Measurements from ENCODE around the gene EEF1E1.
A peak's percentile ranks its signal among the peaks of the same experiment; 100 is the strongest.

The EEF1E1 gene

DNA sequence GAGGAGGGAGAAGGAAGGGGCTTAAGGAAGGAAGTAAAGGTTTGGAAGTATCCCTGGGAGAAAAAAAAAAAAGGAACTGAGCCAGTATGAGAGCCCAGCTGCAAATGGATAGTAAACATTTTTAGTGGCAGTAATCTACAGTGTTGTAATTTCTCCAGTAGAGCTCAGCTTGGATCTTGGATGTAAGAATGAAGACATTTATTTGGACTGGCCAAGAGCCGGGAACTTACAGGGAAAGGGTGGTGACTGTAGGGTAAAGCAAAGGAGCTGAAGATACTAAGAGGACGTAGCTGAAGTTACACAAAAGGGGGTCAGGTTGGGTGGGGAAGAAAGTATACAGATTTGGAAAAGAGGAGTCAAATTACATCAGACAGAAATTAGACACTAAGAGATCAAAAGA lies 13.5 kb downstream of the EEF1E1 start:
- no peak overlapping the region for H3K4me3 ChIP-seq (ENCODE audit: low read length)
- no peak for DNase-seq (ENCODE audit: low read depth)
- TF ChIP-seq, protein P1, sequence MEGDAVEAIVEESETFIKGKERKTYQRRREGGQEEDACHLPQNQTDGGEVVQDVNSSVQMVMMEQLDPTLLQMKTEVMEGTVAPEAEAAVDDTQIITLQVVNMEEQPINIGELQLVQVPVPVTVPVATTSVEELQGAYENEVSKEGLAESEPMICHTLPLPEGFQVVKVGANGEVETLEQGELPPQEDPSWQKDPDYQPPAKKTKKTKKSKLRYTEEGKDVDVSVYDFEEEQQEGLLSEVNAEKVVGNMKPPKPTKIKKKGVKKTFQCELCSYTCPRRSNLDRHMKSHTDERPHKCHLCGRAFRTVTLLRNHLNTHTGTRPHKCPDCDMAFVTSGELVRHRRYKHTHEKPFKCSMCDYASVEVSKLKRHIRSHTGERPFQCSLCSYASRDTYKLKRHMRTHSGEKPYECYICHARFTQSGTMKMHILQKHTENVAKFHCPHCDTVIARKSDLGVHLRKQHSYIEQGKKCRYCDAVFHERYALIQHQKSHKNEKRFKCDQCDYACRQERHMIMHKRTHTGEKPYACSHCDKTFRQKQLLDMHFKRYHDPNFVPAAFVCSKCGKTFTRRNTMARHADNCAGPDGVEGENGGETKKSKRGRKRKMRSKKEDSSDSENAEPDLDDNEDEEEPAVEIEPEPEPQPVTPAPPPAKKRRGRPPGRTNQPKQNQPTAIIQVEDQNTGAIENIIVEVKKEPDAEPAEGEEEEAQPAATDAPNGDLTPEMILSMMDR (IDR thresholded peaks at IDR 0.05; ENCODE audit: insufficient read depth, low read depth, low read length, missing control alignments), result no peak

DNA sequence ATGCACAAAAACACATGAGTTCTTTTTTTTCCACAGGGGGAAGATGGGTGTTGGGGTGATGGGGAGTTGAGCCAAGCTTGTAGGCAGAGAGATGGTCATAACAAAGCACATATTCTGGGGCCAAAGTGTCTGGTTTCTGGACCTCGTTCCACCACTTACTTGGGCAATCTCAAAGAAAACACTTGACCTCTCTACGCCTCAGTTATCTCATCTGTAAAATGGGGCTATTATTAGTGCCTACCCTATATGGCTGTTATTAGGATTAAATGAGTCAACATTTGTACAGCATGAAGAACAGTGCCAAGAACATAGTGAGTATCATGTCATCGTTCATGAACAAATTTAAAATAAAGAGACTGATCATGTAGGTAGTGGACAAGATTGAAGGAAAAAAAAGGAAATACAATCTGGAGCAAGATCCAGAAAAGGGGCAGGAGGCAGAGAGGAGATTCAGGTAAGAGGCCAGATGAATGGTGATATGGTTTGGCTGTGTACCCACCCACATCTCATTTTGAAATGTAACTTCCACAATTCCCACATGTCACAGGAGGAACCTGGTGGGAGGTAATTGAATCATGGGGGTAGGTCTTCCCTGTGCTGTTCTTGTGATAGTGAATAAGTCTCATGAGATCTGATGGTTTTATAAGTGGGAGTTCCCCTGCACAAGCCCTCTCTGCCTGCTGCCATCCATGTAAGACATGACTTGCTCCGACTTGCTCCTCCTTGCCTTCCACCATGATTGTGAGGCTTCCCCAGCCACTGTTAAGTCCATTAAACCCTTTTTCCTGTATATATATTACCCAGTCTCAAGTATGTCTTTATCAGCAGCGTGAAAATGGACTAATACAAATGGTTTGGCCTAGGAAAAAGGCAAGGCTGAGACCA lies 14.2 kb downstream of the EEF1E1 start:
- no peak overlapping the region for H3K4me3 ChIP-seq (ENCODE audit: low read length)
- DNase-seq (ENCODE audit: low read depth), result no peak
- TF ChIP-seq, protein P1 (IDR thresholded peaks at IDR 0.05; ENCODE audit: insufficient read depth, low read depth, low read length, missing control alignments), result no peak

DNA sequence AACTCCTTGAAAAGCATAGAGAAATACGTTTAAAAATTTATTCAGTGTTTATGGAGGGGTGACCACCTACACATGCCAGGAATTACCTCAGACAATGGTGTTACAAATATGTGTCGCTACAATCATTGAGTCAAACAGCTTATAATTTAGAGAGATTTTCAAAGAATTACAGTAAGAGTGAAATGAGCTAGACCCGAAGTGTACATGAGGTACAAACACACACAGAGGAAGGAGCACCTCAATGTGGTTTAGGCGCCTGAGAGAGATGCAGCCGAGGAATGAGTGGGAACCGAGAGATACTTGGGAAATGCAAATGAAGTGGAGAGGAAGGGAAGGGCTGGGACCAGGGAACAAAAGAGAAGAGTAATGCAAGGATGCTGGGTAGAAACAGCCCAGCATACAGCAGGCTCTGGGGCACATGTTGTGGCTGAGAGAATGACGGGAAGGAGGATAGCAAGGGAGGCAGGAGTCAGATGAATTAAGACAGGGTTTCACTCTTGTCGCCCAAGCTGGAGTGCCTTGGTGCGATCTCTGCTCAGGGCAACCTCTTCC lies 15.5 kb downstream of the EEF1E1 start:
- no peak for DNase-seq (ENCODE audit: low read depth)
- TF ChIP-seq, protein P1 (IDR thresholded peaks at IDR 0.05; ENCODE audit: insufficient read depth, low read depth, low read length, missing control alignments), result no peak

DNA sequence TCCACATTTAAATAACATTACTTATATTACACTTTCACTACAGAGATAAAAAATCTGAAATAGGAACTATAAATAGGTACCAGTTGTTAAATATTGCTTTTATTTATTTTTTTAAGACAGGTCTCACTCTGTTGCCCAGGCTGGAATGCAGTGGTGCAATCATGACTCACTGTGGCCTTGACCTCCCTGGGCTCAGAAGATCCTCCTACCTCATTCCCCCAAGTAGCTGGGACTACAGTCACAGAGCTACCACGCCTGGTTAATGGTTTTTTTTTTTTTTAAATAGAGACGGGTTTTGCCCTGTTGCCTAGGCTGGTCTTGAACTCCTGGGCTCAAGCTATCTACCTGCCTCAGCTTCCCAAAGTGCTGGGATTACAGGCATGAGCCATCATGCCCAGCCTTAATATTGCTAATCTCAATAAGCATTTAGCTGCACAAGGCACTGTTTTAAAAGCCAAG lies 17.3 kb downstream of the EEF1E1 start:
- H3K4me3 ChIP-seq (ENCODE audit: low read length), result no peak overlapping the region
- peak; percentile 94 for DNase-seq (ENCODE audit: low read depth)
- TF ChIP-seq, protein P1 (IDR thresholded peaks at IDR 0.05; ENCODE audit: insufficient read depth, low read depth, low read length, missing control alignments), result no peak

More for the DNA sequence above, 15.5 kb downstream of the EEF1E1 start:
- H3K4me3 ChIP-seq (ENCODE audit: low read length), result no peak overlapping the region

DNA sequence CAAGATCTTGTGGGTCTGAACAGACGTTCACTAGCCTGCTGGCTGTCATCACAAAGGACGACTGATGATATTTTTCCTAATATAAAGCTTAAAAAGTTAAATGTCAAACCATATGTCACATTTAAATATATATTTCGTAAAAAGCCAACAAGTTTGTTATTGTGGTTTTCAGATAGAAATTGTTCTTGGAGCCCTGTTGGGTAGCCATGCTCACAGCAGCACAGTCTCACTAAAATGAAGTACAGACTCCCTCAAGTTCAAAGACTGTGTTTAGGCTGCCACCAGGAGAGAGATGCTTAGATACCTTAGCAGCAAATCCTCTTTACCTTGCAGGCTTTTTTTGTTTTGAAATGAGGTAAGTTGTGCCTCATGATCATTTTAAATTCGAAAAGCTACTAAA lies 17.8 kb downstream of the EEF1E1 start:
- no peak overlapping the region for H3K4me3 ChIP-seq (ENCODE audit: low read length)
- peak; percentile 12 for DNase-seq (ENCODE audit: low read depth)
- TF ChIP-seq, protein P1 (IDR thresholded peaks at IDR 0.05; ENCODE audit: insufficient read depth, low read depth, low read length, missing control alignments), result no peak

DNA sequence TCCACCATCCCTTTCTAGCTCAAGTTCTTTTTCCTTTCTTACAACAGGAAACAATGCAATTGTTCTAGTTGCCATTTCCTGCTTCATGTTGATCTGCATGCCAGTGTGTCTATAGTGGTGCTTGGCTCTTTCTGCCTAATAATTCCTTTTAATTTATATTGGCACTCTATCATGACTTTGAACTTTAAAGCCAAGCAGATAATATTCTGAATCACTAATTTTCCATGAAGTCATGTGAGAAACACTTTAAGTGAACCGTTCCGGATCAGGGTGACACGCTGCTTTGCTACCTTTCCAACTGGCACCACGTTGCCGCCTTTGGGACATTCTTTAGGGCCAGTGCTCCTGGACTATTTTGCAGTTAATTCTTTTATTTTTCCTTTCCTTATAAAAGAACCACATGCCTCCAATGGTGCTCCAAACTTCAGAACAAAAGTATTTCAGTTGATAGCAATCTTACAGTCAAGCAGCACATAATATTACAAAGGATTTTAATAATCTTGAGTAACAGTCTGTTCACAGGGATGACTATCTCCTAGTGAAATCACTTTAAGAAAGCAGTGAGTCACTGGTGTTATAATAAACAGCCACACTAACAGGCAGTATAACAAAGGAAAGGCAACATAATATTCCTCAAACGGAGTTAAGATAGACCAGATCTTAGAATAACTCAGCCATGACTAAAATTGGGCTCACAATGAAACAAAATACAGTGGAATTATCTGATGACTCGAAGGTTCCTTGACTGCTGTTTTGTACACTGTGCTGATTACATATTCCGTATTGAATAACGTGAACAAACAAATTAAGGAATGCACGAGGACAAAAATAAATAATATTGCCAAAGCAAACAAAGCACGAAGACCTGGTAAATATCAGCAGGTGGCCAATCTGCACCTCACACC lies 19.1 kb downstream of the EEF1E1 start:
- H3K4me3 ChIP-seq (ENCODE audit: low read length), result no peak overlapping the region
- TF ChIP-seq, protein P1 (IDR thresholded peaks at IDR 0.05; ENCODE audit: insufficient read depth, low read depth, low read length, missing control alignments), result no peak
- peak; percentile 91 for DNase-seq (ENCODE audit: low read depth)

Measured in epithelial cell of esophagus (primary cell).